Neural progenitor cell (in vitro differentiated cells): Measurements from ENCODE around the gene BSDC1.

ENCODE experiments used
- EZH2 ChIP-seq: fragments of 200-600 bp; sonication (generic); IDR thresholded peaks from 2 replicates; pipeline ENCODE4 v1.6.1; 2017; ENCODE audit warnings: antibody characterized with exemption, mild to moderate bottlenecking, moderate library complexity
- EZH2phosphoT487 ChIP-seq: fragments of 200-600 bp; sonication (generic); IDR thresholded peaks from 2 replicates; pipeline ENCODE4 v1.6.1; 2017; ENCODE audit warnings: antibody characterized with exemption
- TF ChIP-seq, protein P1 (sequence below): fragments of 200-600 bp; sonication (generic); IDR thresholded peaks from 2 replicates; pipeline ENCODE4 v1.5.1; 2017; ENCODE audit warnings: antibody characterized with exemption, mild to moderate bottlenecking

DNA sequence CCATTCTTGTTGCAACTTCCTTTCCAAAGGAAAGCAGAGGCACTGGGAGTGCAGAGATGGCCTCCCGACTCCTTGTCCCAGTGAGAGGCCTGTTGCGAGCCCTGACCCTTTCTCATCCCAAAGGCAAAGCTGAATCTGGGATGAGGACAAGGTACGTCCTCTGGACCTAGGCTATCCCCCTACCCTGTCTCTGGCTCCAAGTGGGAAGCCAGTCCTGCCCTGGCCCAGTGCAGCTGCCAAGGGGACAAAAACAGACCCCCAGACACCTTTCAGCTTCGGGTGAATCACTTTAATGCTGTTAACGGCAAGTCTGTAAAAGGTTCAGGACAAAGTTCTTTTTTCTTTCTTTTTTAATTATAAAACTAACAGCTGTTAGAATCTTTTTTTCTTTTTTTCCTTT, 29.4 kb downstream of the BSDC1 start:
- TF ChIP-seq, protein P1, sequence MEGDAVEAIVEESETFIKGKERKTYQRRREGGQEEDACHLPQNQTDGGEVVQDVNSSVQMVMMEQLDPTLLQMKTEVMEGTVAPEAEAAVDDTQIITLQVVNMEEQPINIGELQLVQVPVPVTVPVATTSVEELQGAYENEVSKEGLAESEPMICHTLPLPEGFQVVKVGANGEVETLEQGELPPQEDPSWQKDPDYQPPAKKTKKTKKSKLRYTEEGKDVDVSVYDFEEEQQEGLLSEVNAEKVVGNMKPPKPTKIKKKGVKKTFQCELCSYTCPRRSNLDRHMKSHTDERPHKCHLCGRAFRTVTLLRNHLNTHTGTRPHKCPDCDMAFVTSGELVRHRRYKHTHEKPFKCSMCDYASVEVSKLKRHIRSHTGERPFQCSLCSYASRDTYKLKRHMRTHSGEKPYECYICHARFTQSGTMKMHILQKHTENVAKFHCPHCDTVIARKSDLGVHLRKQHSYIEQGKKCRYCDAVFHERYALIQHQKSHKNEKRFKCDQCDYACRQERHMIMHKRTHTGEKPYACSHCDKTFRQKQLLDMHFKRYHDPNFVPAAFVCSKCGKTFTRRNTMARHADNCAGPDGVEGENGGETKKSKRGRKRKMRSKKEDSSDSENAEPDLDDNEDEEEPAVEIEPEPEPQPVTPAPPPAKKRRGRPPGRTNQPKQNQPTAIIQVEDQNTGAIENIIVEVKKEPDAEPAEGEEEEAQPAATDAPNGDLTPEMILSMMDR: no peak
- TF ChIP-seq EZH2 (no peak), EZH2phosphoT487 (no peak)
